ENCODE measurements around the gene ZHX3. TPM values are rescaled to one million over a fixed set of nuclear protein-coding genes. Genes with fewer than 3 reads are reported as not detected.

Gene ZHX3
- total RNA-seq, 4 donors from 2014 or later: 19.2 to 32.9 (median 31.4) TPM

- Histone ChIP-seq H3K27ac (no peak overlapping the region), H3K4me1 (no peaks in the 10 kb centered on the region), H3K9me3 (no peaks in the 10 kb centered on the region), H3K36me3 (peaks cover 88% of the 10 kb centered on the region), H3K4me3 (no peak overlapping the region), H3K27me3 (no peaks in the 10 kb centered on the region)
- TF ChIP-seq POLR2A (IDR thresholded peaks at IDR 0.05) (no peak), CTCF (IDR thresholded peaks at IDR 0.05) (no peak)
- no peak for DNase-seq (ENCODE audit: low spot score in 2 of 2)
Observed at GRCh38 chr20:41353530-41353929, 36.0 kb upstream of the ZHX3 start.

GRCh38 chr20:41352666-41353065 is 35.1 kb upstream of the ZHX3 start:
- 88% methylated on average over 4 of the region's 5 CpGs for WGBS
- Histone ChIP-seq H3K27ac (no peak overlapping the region), H3K4me1 (no peaks in the 10 kb centered on the region), H3K27me3 (no peaks in the 10 kb centered on the region), H3K9me3 (no peaks in the 10 kb centered on the region), H3K36me3 (peaks cover 86% of the 10 kb centered on the region), H3K4me3 (no peak overlapping the region)
- no peak for DNase-seq (ENCODE audit: low spot score in 2 of 2)
- TF ChIP-seq CTCF (IDR thresholded peaks at IDR 0.05): no peak
- TF ChIP-seq POLR2AphosphoS5 (IDR thresholded peaks at IDR 0.05): no peak

DNA sequence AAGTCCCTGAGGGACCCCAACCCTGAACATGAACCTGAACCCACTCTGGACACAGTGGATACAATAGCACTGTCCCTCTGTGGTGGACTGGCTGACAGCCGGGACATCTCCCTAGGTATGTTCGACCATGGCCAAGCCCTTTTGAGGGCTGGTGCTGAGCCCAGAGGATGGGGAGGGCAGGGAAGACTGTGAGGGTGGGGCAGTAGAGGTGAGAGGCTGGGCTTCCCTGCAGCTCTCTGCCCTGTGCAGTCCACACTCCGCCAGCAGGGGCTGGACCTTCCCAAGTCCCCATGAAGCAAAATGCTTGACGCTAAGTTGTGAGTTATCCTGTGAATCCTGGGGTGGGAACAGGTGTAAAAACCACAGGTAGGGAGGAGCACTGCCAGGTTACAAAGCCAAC is 34.6 kb upstream of the ZHX3 start:
- WGBS: 90% methylated on average over 4 of the region's 4 CpGs
- Histone ChIP-seq H3K4me1 (no peaks in the 10 kb centered on the region), H3K36me3 (peaks cover 86% of the 10 kb centered on the region), H3K4me3 (no peak overlapping the region), H3K27ac (no peak overlapping the region), H3K27me3 (no peaks in the 10 kb centered on the region), H3K9me3 (no peaks in the 10 kb centered on the region)
- no peak for TF ChIP-seq POLR2A (IDR thresholded peaks at IDR 0.05)
- TF ChIP-seq POLR2AphosphoS5 (IDR thresholded peaks at IDR 0.05): no peak
- no peak for TF ChIP-seq EP300 (IDR thresholded peaks at IDR 0.05)
- no peak for TF ChIP-seq CTCF (IDR thresholded peaks at IDR 0.05)
- DNase-seq (ENCODE audit: low spot score in 2 of 2): no peak

GRCh38 chr20:41350408-41350962 is 33.0 kb upstream of the ZHX3 start:
- WGBS: 85% methylated on average over 7 of the region's 7 CpGs
- TF ChIP-seq POLR2AphosphoS5 (IDR thresholded peaks at IDR 0.05) (no peak), CTCF (IDR thresholded peaks at IDR 0.05) (no peak), POLR2A (IDR thresholded peaks at IDR 0.05) (no peak), EP300 (IDR thresholded peaks at IDR 0.05) (no peak)
- no peaks in the 10 kb centered on the region for H3K4me1 ChIP-seq

GRCh38 chr20:41349943-41350342 is 32.4 kb upstream of the ZHX3 start:
- Histone ChIP-seq H3K27me3 (no peaks in the 10 kb centered on the region), H3K4me3 (no peak overlapping the region), H3K4me1 (peaks cover under 1% of the 10 kb centered on the region), H3K9me3 (no peaks in the 10 kb centered on the region), H3K36me3 (peaks cover 77% of the 10 kb centered on the region), H3K27ac (no peak overlapping the region)
- no peak for DNase-seq (ENCODE audit: low spot score in 2 of 2)
- TF ChIP-seq CTCF (IDR thresholded peaks at IDR 0.05) (no peak), POLR2AphosphoS5 (IDR thresholded peaks at IDR 0.05) (no peak), POLR2A (IDR thresholded peaks at IDR 0.05) (no peak), EP300 (IDR thresholded peaks at IDR 0.05) (no peak)
- WGBS: no CpG with 5 or more reads among the region's 7 CpGs

More at GRCh38 chr20:41350408-41350962, 33.0 kb upstream of the ZHX3 start:
- DNase-seq (ENCODE audit: low spot score in 2 of 2): no peak
- no peak overlapping the region for H3K27ac ChIP-seq
- no peaks in the 10 kb centered on the region for H3K9me3 ChIP-seq
- no peak overlapping the region for H3K4me3 ChIP-seq
- H3K27me3 ChIP-seq: no peaks in the 10 kb centered on the region
- H3K36me3 ChIP-seq: peaks cover 81% of the 10 kb centered on the region

Measured in suprapubic skin (tissue), 4 donors.